ENCODE data around the gene SRMS.

Gene SRMS

GRCh38 chr20:63547725-63548480 is at the start of gene SRMS:
SRMS (minus strand) TSS chr20:63547749; CDS start chr20:63547463, 286 bp downstream.
- TF ChIP-seq CTCF (conservative IDR thresholded peaks at IDR 0.05): no peak
- H3K27ac ChIP-seq: no peak within 1 kb of the TSS

- no peak overlapping the region for H3K27ac ChIP-seq
- no peak for TF ChIP-seq CTCF (conservative IDR thresholded peaks at IDR 0.05)
These were observed 48.9 kb upstream of the SRMS start for GRCh38 chr20:63596423-63596822.

- no peak for TF ChIP-seq CTCF (conservative IDR thresholded peaks at IDR 0.05)
- no peak overlapping the region for H3K27ac ChIP-seq
These were observed 48.0 kb upstream of the SRMS start for GRCh38 chr20:63595416-63596127.

- TF ChIP-seq CTCF (conservative IDR thresholded peaks at IDR 0.05): no peak
- H3K27ac ChIP-seq: no peak overlapping the region
These were observed 46.6 kb upstream of the SRMS start for GRCh38 chr20:63594043-63594561.

- peak overlapping the region; percentile 95 for H3K27ac ChIP-seq
- TF ChIP-seq CTCF (conservative IDR thresholded peaks at IDR 0.05): no peak
These were observed 45.1 kb upstream of the SRMS start for GRCh38 chr20:63592661-63593060.

- H3K27ac ChIP-seq: peak overlapping the region; percentile 95
- TF ChIP-seq CTCF (conservative IDR thresholded peaks at IDR 0.05): no peak
These were observed 44.3 kb upstream of the SRMS start for GRCh38 chr20:63591786-63592355.

- no peak for TF ChIP-seq CTCF (conservative IDR thresholded peaks at IDR 0.05)
- H3K27ac ChIP-seq: peak overlapping the region; percentile 95
These were observed 43.6 kb upstream of the SRMS start for GRCh38 chr20:63591147-63591533.
